HG03097 (cell line): ENCODE results near the gene LRIG3.
"Not testable (repeated sequence)": the region's sequence is repeated elsewhere in the genome, so short reads cannot be mapped to it uniquely, and the experiment has no call there.

ENCODE experiments used
- ATAC-seq: cut with Tn5 transposase; IDR thresholded peaks from one replicate; pipeline ENCODE4 v1.9.1; 2021; ENCODE audit not compliant: unreplicated experiment, low FRiP score

The LRIG3 gene

DNA sequence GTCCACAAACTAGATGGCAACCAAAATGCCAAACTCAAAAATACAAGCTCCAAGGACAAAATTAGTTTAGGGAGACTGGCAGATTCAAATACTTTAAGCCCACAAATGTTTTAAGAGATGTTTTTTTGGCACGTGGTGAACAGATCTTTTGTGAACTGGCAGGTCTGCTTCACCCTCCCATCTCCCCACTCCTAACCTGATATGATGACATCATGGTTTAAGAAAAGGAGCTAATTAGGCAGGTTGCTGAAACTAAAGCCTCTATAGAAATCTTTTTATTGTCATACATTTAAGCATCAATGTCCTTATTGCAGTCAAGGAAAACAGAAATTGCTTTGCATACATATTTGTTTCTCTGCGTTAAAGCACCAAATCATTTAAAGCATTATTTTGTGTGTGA lies 5.8 kb downstream of the LRIG3 start:
- no peak for ATAC-seq

DNA sequence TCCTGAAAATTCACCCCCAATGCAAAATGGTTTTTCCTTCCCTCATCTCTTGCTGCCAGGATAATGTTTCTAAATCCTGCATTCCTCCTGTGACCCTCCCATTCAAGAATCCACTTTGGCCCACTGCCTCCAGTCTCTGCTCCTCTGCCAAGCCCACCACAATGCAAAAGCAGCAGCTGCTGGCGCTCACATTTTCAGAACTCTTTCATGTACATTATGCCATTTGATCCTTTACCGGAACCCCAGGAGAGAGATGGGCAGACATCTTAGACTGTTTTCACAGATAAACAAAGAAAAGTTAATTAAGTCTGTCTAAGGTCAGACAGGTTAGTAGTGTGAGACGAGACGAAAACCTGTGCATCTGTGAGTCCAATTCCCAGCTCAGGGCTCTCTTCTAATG lies 12.9 kb downstream of the LRIG3 start:
- ATAC-seq = no peak

DNA sequence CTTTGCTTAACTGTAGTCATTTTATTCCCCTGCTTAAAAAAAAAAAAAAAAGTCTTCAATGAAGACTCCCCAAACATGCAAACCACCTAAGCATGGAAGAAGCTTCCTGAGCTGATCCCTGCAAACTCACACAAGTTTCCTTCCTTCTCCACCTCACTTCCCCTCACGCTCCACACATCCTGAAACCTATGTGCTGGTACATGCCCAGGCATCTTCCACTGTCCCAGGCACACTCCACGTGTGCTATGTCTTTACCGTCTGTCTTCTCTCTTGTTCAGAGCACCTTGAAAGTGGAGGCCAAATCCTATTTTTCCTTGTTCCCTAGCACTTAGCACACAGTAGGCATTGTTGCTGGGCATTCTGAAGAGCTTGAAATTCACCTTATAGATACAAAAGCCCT lies 13.4 kb downstream of the LRIG3 start:
- no peak for ATAC-seq

DNA sequence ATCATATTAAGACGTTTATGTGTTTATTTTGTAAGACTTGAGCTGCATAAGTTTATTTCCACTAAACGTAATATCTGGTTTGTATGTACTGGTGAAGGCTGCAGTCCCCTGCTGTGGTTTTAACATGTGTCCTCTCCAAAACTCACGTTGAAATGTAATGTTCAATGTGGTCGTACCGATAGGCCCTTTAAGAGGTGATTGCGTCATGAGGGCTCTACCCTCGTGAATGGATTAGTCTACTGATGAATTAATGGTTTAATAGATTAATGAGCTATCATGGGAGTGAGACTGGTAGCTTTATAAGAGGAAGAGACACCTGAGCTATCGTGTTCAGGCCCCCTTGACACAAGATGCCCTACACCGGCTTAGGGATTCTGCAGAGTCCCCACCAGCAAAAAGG lies 14.9 kb downstream of the LRIG3 start:
- ATAC-seq = no peak

GRCh38 chr12:58902726-58903125 lies 17.6 kb downstream of the LRIG3 start:
- ATAC-seq = not testable (repeated sequence)

GRCh38 chr12:58901664-58902063 lies 18.6 kb downstream of the LRIG3 start:
- ATAC-seq = no peak

GRCh38 chr12:58897969-58898368 lies 22.3 kb downstream of the LRIG3 start:
- ATAC-seq = no peak

GRCh38 chr12:58896278-58896677 lies 24.0 kb downstream of the LRIG3 start:
- no peak for ATAC-seq

GRCh38 chr12:58895053-58895452 lies 25.3 kb downstream of the LRIG3 start:
- ATAC-seq = no peak

DNA sequence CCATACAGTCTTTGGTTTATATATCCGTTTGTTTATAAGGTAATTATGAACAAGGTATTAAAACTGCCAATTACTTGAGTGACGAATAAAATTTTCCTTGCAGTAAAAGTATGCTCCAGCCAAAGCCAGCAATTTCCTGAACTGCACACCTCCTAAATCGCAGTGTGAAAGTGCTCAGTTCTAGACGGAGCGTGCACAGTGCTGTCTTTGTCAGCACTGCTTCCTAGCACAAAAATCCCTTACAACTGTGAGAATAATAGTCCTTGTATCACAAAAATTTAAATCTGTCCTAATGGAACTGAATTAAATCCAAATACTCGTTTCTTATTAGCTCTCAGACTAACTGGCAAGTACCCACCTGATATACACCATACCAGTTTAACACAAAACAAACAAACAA lies 26.3 kb downstream of the LRIG3 start:
- no peak for ATAC-seq

GRCh38 chr12:58893495-58893894 lies 26.8 kb downstream of the LRIG3 start:
- ATAC-seq = no peak

DNA sequence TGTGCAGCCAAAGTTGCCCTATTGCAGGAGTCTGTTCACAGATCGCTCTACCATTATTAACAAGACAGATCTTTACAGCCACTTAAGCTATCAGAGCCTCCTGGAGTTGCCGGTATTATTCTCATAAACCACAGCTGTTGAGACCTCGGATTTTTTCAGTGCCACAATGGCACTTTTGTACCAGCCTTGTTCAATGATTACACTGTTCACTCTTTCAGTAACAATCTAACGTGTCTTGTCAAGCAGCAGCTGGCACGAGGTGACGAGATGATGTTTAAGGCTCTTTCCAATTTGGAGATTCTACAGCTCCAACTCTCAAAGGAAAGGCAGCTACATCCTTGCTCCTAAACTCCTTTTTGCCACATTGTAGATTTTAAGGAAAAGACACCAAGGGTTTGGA lies 30.7 kb downstream of the LRIG3 start:
- no peak for ATAC-seq

DNA sequence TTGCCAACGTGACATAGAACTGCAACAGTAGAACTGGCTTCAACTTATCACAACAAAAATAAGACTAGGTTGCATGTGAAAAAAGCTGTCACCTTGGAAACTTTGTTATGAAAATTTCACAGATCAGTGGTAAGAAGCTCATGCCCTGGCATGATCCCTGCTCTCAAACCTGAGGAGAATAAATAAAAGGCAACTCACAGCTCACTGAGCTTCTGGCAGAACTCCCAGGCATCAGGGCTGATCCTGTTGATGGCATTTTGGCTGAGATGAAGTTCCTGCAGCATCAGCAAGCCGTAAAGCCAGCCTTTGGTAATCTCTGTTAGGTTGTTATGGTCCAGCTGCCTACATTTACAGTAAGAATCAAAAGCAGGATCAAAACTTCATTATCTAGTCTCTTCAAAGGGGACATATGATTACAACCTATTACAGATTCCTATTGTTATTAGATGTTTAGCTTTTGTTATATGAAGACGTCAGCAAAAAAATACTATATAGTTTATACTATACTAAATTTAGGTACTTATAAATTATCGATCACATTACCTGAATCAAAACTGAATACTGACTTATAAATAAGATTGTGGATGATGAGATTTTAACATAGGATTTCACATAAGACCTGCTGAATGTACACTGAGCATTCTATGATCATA lies 32.0 kb downstream of the LRIG3 start:
- ATAC-seq = no peak

GRCh38 chr12:58887068-58887467 lies 33.2 kb downstream of the LRIG3 start:
- no peak for ATAC-seq

DNA sequence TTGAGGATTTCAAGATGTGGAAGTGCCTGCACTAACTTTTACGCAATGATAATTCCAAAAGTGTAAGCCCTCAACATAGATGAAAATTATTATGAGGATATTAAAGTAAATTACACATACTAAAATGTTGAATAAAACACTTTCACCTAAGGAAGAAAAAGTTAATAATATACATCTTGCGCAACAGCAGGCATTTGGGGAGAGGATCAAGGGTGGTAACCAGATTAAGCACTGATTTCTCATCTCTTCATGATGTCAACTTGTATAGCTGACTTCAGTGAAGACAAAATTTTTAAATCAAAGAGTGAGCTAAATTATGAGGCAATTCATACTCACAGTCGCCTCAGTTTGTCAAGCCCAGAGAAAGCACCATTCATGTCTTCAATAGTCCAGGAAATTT lies 33.8 kb downstream of the LRIG3 start:
- ATAC-seq = no peak

DNA sequence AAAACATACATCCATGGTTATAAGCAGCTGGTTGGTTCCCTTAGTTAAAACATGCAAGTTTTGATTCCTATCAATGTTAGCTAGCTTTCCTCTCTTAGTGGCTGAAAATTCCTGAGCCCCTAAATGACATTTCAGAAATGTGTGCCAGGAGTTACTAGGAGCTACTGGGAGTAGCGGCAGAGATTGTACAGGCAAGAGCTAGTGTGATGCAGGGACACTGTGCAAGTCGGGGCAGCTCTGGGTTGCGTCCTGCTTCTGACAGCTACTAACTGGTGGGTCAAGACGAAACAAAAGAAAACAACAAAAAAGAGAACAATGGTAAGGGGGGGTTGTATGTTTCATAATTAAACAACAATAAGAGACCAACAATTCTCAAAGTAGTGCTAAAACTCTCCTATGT lies 35.4 kb downstream of the LRIG3 start:
- no peak for ATAC-seq

GRCh38 chr12:58883576-58884334 lies 36.5 kb downstream of the LRIG3 start:
- ATAC-seq = no peak

DNA sequence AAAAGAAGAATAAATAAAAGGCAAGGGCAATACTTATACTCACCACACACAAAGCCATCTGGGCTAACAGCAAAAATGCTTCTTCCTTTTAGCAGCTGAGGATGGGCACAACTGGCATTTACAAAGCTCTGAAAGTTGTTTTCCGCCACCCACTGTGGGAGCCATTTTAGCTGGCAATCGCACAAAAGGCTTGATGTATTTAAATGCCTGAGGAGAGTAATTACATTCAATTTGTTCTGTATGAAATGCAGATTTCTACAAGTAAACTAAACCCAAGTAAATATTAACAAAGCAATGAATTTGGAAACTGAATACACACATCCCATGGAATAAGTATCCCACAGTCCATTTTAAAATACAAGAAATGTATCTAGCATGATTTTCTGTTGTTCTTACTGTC lies 37.5 kb downstream of the LRIG3 start:
- no peak for ATAC-seq

- ATAC-seq = no peak
Observed at GRCh38 chr12:58881816-58882215, 38.5 kb downstream of the LRIG3 start.

- no peak for ATAC-seq
Observed at GRCh38 chr12:58880639-58881038, 39.7 kb downstream of the LRIG3 start.

- ATAC-seq = no peak
Observed at GRCh38 chr12:58877243-58877743, 43.0 kb downstream of the LRIG3 start.

GRCh38 chr12:58873496-58873895 lies 46.8 kb downstream of the LRIG3 start:
- ATAC-seq = no peak
